T-helper 1 cell treated with Interleukin-12 subunit alpha and Interleukin-12 subunit beta and Interleukin-4 antibody, amounts not matched to agents 30 μg/mL and 1 μg/mL, for 36 hours (primary cell): Measurements from ENCODE around the gene EVX1.
A peak's percentile ranks its signal among the peaks of the same experiment; 100 is the strongest.

Source experiments
- H3K27ac Mint-ChIP-seq: one replicate; pipeline ENCODE4 v1.8.0; 2021; ENCODE audit warnings: mild to moderate bottlenecking, mixed read lengths
- H3K27me3 Mint-ChIP-seq: one replicate; pipeline ENCODE4 v1.8.0; 2021; ENCODE audit warnings: low read depth, mixed read lengths
- H3K36me3 Mint-ChIP-seq: one replicate; pipeline ENCODE4 v1.8.0; 2021; ENCODE audit warnings: low read depth, mixed read lengths
- H3K4me1 Mint-ChIP-seq: one replicate; pipeline ENCODE4 v1.8.0; 2021; ENCODE audit warnings: low read depth, mixed read lengths
- H3K4me3 Mint-ChIP-seq: one replicate; pipeline ENCODE4 v1.8.0; 2021; ENCODE audit warnings: mild to moderate bottlenecking, moderate library complexity, mixed read lengths
- H3K9me3 Mint-ChIP-seq: one replicate; pipeline ENCODE4 v1.8.0; 2021; ENCODE audit warnings: mixed read lengths

Gene EVX1

DNA sequence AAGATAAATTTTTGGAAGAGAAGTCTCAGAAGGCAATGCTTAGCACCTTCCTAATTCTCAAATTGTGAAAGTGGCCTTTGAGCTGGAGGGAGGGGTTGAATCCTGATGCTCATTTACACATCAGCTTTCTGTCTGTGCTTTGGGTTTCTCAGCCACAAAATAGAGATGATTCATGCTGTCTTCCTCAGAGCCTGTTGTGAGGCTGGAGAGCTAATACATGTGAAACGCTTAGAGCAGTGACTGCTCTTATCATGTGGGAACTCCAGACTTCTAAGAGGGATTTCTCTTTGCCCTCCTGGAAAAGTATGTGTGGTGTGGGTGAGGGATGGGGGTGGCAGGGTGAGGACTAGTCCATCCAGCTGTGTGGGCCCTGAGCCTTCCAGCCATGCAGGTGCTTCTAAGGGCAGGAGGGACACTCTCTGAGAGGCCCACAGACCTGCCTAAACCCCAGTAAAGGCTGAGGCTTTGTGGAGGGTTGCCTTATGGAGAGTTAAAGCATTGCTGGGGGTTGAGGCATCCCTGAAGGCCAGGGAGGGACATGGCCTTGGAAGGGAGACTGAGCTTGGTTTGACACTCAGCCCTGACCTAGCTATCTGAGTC lies 4.8 kb upstream of the EVX1 start:
- H3K9me3 Mint-ChIP-seq: no peaks in the 10 kb centered on the region
- H3K27ac Mint-ChIP-seq: no peak overlapping the region
- no peak overlapping the region for H3K4me3 Mint-ChIP-seq
- H3K36me3 Mint-ChIP-seq: peaks cover 2% of the 10 kb centered on the region
- peaks cover 86% of the 10 kb centered on the region for H3K27me3 Mint-ChIP-seq
- H3K4me1 Mint-ChIP-seq: peaks cover 1% of the 10 kb centered on the region

DNA sequence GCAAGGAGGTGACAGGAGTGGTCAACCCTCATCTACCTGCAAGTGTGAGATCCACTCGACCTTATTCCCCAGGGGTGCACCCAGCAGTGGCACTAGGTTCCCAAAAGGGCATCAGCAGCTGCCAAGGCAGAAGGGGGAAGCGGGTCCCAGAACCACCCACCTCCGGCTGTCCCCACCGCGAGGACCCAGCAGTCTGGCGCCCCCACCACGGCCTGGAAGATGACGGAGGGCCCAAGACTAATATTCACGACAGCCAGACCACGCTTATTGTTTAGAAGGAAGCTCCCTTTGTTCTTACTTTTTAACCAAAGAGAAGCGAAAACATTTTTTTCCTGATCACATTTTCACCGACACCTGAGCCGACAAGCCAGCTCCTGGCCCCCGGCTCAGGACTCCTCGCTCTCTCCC lies 3.6 kb upstream of the EVX1 start:
- Mint-ChIP-seq H3K4me1 (peaks cover 1% of the 10 kb centered on the region), H3K9me3 (no peaks in the 10 kb centered on the region), H3K27ac (no peak overlapping the region), H3K4me3 (no peak overlapping the region), H3K27me3 (peaks cover 87% of the 10 kb centered on the region), H3K36me3 (peaks cover 5% of the 10 kb centered on the region)

DNA sequence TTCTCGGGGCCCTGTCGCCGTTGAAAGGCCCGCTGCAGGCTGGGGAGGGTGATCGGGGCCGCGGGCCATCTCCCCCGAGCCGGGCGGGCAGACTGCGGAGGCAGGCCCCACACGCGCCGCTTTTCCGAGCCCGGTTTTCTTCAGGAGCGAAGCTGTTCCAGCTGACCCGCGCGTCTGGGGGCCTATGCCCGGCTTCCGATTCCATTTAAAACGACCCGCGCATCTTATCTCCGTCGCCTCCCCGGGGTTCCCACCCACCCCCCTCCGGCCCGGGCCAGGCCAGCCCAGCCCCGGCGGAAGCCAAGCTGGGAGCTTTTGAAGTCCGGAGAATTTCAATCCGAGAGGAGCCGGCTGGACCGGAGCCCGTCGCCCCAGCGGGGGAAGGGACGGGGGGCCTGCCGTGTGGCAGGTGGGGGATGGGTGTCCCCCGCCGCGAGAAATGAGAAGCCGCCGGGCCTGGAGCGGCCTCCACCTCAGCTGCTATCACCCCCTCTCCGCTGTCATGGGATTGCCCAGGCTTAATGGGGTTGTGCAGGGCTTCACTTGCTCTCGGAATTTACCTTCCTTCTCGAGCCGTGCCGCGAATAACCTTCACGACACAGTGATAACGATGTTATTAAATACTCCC lies 3.1 kb upstream of the EVX1 start:
- Mint-ChIP-seq H3K4me1 (peaks cover 1% of the 10 kb centered on the region), H3K27ac (no peak overlapping the region), H3K36me3 (peaks cover 5% of the 10 kb centered on the region), H3K9me3 (no peaks in the 10 kb centered on the region), H3K27me3 (peaks cover 87% of the 10 kb centered on the region), H3K4me3 (no peak overlapping the region)

DNA sequence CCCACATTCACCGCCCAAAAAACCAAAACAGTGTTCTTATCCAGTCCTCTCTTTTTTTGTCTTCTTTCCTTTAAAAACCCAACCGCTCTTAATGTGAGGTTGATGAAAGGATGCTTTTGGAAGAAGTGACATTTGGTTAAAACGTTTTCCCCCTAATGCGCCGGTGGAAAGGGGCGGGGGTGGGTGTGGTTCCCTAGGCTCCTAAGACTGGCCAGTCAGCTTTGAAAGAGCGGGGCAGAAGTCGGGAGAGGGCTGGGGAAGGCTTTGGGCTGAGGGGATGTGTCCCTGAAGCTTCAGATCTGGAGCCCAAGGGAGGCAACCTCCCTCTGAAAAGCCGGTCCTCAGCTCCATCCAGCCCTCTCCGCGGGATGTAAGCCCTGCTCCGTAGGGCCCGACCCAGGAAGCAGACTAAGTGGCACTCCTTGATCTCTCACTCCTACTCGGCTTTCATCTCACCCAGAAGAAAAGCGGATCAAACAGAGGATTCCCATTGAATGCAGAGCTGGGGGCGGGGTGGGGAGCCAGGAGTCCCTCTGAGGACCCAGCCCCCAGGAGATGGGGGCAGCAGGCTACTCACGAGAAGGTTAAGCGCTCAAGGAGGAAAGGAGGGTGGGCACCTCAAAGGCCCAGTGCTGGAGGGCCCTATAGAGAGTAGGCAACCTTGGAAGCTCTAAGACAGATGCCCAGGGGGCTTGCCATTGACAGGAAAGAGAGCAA lies 2.4 kb upstream of the EVX1 start:
- Mint-ChIP-seq H3K27me3 (peaks cover 89% of the 10 kb centered on the region), H3K4me1 (peaks cover 1% of the 10 kb centered on the region), H3K27ac (no peak overlapping the region), H3K4me3 (no peak overlapping the region), H3K36me3 (peaks cover 5% of the 10 kb centered on the region), H3K9me3 (no peaks in the 10 kb centered on the region)

DNA sequence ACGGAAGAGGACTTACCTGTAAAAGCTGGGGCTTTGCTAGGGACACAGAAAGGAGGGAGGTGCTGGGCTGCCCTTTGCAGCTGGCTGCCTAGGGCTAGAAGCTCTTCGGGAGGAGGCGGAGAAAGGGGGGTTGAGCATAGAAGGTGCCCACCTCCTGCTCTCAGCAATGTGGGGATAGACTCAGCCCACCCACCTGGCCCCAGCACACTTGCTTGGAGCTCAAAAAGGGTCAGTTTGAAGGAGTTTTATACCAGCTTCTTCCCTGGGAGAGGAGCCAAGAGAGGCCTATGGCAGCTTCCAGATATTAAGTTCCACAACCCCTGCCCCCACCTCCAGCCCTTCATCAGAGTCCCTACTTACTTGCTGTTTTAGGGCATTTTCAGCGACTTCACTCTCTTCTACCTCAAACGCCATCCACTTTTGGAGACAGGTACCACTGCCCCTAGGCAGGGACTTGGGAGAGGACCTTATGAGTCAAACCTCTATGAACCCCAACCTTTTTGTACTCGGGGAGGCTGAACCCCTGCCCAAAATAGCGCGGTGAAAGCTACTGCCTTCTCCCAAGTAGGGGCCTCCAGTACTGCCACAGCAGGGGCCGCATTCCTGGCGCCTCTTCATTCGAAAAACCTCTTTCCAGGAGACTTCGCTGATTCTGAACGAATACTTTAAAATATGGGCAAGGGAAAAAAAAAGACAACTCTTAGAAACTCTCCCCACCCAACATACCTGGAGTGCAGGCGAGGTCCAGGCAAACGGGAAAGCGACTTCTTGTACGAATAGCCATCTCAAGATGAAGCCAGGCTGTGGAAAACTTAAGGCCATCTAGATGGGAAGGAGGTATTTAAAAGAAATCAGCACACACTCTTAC lies 1.2 kb upstream of the EVX1 start:
- no peaks in the 10 kb centered on the region for H3K9me3 Mint-ChIP-seq
- H3K4me3 Mint-ChIP-seq: no peak overlapping the region
- H3K36me3 Mint-ChIP-seq: peaks cover 5% of the 10 kb centered on the region
- peak overlapping the region; percentile 2 for H3K27ac Mint-ChIP-seq
- H3K4me1 Mint-ChIP-seq: peaks cover under 1% of the 10 kb centered on the region
- peaks cover 83% of the 10 kb centered on the region for H3K27me3 Mint-ChIP-seq

DNA sequence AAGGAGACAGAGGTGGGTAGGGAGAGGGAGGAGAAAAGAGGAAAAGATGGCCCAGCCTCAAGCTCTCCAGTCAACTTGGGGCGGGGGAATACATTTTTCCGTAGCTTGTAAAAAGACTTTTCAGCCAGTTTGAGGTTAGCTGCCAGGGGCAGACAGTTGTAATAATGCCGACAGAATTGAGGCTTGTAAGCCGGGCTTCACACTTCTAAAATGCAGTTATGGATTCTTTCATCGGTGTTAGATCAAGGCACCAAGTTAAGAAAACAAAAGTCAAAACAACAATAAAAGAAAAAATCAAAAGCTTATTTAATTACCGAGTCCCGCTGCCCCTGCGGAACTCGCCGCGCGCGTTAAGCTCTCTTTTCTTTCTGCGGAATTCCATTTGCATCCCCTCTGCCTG lies 448 bp upstream of the EVX1 start:
- H3K4me3 Mint-ChIP-seq: no peak overlapping the region
- peaks cover 5% of the 10 kb centered on the region for H3K36me3 Mint-ChIP-seq
- no peak overlapping the region for H3K27ac Mint-ChIP-seq
- H3K4me1 Mint-ChIP-seq: no peaks in the 10 kb centered on the region
- peaks cover 83% of the 10 kb centered on the region for H3K27me3 Mint-ChIP-seq
- H3K9me3 Mint-ChIP-seq: no peaks in the 10 kb centered on the region

DNA sequence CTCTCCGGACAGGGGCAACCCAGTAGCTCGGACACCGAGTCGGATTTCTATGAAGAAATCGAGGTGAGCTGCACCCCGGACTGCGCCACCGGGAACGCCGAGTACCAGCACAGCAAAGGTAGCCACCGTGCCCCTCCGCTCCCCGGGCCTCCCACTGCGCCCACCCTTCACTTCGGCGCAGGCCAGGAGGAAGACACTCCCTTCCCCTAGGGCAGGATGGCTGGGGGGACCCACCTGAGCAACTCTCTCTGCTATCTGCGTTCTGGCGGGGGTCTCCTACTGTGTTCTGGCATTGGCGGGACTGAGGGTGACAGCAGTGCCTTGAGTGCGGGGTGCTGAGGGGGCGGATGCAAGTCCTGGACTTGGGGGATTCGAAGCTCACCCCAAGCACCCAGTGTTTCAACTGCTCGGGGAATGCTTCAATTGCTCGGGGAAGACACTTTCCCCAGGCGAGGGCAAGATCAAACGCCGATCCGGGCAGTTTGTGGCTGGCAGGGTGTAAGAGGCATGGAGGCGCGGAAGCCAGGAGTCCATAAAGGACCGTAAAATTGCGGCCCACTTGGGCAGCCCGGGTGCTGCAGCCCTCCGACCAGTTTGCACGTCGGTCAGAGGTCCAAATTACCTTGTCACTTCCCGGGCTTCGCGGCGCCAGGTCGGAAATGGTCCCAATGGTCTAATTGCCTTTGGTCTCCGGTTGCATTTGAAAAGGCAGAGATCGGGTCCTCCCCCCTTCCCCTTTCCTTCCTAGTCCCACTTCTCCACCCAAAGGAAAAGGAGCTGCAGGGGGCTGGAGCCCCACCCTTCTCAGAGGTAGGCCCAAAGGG lies 950 bp downstream of the EVX1 start:
- Mint-ChIP-seq H3K4me1 (no peaks in the 10 kb centered on the region), H3K9me3 (no peaks in the 10 kb centered on the region), H3K4me3 (no peak overlapping the region), H3K27ac (peak overlapping the region; percentile 15), H3K36me3 (peaks cover 5% of the 10 kb centered on the region), H3K27me3 (peaks cover 83% of the 10 kb centered on the region)

DNA sequence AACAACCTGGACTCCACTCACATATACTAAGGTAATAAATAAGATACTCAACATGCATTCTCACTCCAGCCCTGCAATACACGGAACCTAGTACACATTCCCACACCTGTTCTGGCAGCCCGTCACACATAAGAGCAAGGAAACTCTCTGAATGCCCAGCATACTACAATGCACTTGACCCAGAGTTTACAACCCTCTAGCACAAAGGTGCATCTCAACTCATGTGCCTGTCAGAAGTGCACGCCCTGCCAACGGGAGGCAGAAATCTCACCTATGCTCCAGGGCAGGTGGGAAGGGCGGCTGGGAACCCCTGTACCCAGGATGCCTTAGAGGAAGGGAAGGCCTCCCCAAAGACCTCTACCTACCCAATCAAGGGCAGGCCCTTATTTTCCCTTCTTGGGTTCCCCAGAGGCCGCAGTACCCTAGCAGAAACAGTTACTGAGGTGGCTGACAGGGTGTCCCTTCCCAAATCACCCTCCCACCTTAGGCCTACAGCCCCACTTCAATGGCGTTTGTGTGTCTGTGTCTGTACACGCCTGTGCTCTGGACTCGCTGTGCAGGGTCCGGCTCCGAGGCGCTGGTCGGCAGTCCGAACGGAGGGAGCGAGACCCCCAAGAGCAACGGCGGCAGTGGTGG lies 2.0 kb downstream of the EVX1 start:
- Mint-ChIP-seq H3K36me3 (peaks cover 5% of the 10 kb centered on the region), H3K9me3 (no peaks in the 10 kb centered on the region), H3K27ac (peak overlapping the region; percentile 56), H3K27me3 (peaks cover 86% of the 10 kb centered on the region), H3K4me3 (no peak overlapping the region), H3K4me1 (no peaks in the 10 kb centered on the region)

DNA sequence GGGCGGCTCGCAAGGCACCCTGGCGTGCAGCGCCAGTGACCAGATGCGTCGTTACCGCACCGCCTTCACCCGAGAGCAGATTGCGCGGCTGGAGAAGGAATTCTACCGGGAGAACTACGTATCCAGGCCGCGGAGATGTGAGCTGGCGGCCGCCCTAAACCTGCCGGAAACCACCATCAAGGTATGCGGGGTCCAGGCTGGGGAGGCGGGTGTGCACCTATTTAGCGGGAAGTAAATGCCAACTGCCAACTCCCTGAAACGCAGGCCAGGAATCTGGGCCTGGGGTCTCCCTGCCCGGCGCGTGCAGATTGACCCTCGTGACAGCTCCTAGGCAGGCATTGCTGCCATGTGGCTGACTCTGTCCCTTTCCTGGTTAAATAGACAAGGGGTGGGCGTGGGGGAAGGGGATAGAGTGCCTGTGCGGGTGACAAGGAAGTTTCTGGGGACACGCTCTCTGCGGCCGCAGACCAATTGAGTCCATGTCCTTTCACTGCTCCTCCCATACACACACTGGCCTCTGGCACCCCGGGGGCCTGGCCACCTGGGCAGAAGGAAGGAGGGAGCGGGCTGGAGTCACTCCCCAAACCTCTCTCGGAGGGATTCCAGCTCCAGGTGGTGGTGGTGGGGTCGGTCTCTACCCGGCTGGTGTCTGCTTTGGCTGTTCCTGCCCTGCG lies 2.7 kb downstream of the EVX1 start:
- Mint-ChIP-seq H3K4me1 (no peaks in the 10 kb centered on the region), H3K9me3 (no peaks in the 10 kb centered on the region), H3K27ac (no peak overlapping the region), H3K36me3 (peaks cover 5% of the 10 kb centered on the region), H3K27me3 (peaks cover 86% of the 10 kb centered on the region), H3K4me3 (no peak overlapping the region)

DNA sequence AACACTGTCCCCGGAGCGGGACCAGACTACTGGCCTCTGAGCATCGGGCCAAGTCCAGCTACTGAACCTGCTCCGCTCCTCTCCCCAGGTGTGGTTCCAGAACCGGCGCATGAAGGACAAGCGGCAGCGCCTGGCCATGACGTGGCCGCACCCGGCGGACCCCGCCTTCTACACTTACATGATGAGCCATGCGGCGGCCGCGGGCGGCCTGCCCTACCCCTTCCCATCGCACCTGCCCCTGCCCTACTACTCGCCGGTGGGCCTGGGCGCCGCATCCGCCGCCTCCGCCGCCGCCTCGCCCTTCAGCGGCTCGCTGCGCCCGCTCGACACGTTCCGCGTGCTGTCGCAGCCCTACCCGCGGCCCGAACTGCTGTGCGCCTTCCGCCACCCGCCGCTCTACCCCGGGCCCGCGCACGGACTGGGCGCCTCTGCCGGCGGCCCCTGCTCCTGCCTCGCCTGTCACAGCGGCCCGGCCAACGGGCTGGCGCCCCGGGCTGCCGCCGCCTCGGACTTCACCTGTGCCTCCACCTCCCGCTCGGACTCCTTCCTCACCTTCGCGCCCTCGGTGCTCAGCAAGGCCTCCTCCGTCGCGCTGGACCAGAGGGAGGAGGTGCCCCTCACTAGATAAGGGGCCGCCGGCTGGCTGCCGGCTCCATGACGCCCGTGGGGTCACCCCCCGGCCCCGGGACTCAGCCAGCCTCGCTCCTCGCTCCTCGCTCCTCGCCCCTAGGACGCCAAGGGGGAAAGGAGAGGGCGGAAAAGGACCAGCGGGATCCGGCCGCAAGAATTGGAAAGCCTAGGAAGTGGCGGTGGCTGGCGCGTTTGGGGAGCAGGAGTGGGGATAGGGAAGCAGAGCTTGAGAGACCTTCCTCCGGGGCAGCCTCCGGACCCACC lies 3.4 kb downstream of the EVX1 start:
- H3K27me3 Mint-ChIP-seq: peaks cover 86% of the 10 kb centered on the region
- no peak overlapping the region for H3K27ac Mint-ChIP-seq
- peaks cover 2% of the 10 kb centered on the region for H3K36me3 Mint-ChIP-seq
- no peaks in the 10 kb centered on the region for H3K9me3 Mint-ChIP-seq
- H3K4me3 Mint-ChIP-seq: no peak overlapping the region
- H3K4me1 Mint-ChIP-seq: no peaks in the 10 kb centered on the region

DNA sequence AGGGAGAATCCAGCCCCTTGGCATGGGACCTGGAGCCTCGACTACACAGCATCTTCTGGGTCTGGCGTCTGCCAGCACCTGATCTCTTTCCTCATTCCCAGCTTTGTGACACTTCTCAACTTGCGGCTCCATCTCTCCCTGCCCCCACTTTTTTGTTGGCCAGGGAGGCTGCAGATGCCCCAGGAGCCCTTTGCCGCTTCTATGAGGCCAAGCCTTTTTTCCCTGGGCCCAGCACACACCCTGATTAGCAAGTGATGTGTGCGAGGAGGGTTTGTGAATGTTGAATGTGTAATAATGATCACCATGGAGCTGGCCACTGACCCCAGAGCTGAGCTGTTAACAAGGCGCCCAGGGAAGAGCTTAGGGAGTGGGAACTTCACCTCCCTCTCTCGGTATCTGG lies 4.4 kb downstream of the EVX1 start:
- no peak overlapping the region for H3K4me3 Mint-ChIP-seq
- H3K36me3 Mint-ChIP-seq: peaks cover 2% of the 10 kb centered on the region
- H3K4me1 Mint-ChIP-seq: no peaks in the 10 kb centered on the region
- peaks cover 83% of the 10 kb centered on the region for H3K27me3 Mint-ChIP-seq
- H3K9me3 Mint-ChIP-seq: no peaks in the 10 kb centered on the region
- no peak overlapping the region for H3K27ac Mint-ChIP-seq
